K562 (cell line): ENCODE results near the gene MPPED2. TPM values are rescaled to one million over a fixed set of nuclear protein-coding genes. Genes with fewer than 3 reads are reported as not detected.
A peak's percentile ranks its signal among the peaks of the same experiment; 100 is the strongest.

Experiments used
- CBX2 ChIP-seq: fragments of 200-600 bp; sonication (generic); IDR thresholded peaks from one replicate; pipeline ENCODE4 v1.6.1; 2012; ENCODE audit warnings: mild to moderate bottlenecking, low read length, inconsistent platforms; ENCODE audit not compliant: insufficient read depth, poor library complexity, severe bottlenecking
- EP300 ChIP-seq: IDR thresholded peaks from 2 replicates; pipeline ENCODE4 v1.6.1; 2012; ENCODE audit warnings: low read length, improper control_type of control experiment
- FOXK1 ChIP-seq: sonication (generic); formaldehyde crosslinking; IDR thresholded peaks from 2 replicates; pipeline ENCODE4 v1.8.0; 2022; ENCODE audit warnings: missing genetic modification reagents, mild to moderate bottlenecking, borderline replicate concordance
- HMBOX1 ChIP-seq: sonication (generic); IDR thresholded peaks from 2 replicates; pipeline ENCODE4 v1.6.1; 2016
- KLF1 ChIP-seq: fragments of 450-650 bp; IDR thresholded peaks from 2 replicates; pipeline ENCODE4 v1.6.1; 2016; ENCODE audit warnings: missing genetic modification characterization, missing compliant biosample characterization
- MED1 ChIP-seq: sonication (generic); formaldehyde crosslinking; IDR thresholded peaks from 2 replicates; pipeline ENCODE4 v1.8.1; 2023; ENCODE audit warnings: missing genetic modification reagents, borderline replicate concordance
- MEF2D ChIP-seq: conservative IDR thresholded peaks from 2 replicates; pipeline ENCODE4 v1.6.1; 2016; ENCODE audit warnings: low read depth, missing genetic modification characterization, missing compliant biosample characterization
- PHB ChIP-seq: fragments of 250-450 bp; sonication (Bioruptor Pico); IDR thresholded peaks from 2 replicates; pipeline ENCODE4 v1.5.0; 2021
- POLR2AphosphoS5 ChIP-seq: IDR thresholded peaks from 2 replicates; pipeline ENCODE4 v1.6.1; 2011; ENCODE audit warnings: mild to moderate bottlenecking, low read depth, low read length, moderate library complexity; ENCODE audit not compliant: control insufficient read depth, insufficient read depth
- PRDM10 ChIP-seq: fragments of 450-650 bp; IDR thresholded peaks from 2 replicates; pipeline ENCODE4 v1.6.1; 2018; ENCODE audit not compliant: partially characterized antibody
- RBM34 ChIP-seq: fragments of 200-400 bp; formaldehyde crosslinking; IDR thresholded peaks from 2 replicates; pipeline ENCODE4 v1.6.1; 2018; ENCODE audit warnings: low read length, borderline replicate concordance; ENCODE audit not compliant: insufficient read depth
- SMARCA4 ChIP-seq: fragments of 450-650 bp; IDR thresholded peaks from 2 replicates; pipeline ENCODE4 v1.6.1; 2016
- SNRNP70 ChIP-seq: fragments of 200-400 bp; formaldehyde crosslinking; optimal IDR thresholded peaks from 2 replicates; pipeline ENCODE3; 2017; ENCODE audit warnings: low read depth, low read length
- SOX6 ChIP-seq: fragments of 450-650 bp; IDR thresholded peaks from 2 replicates; pipeline ENCODE4 v1.6.1; 2014; ENCODE audit warnings: mild to moderate bottlenecking
- STAT5B ChIP-seq: fragments of 250-450 bp; sonication (Bioruptor Pico); IDR thresholded peaks from 2 replicates; pipeline ENCODE4 v1.8.0; 2021; ENCODE audit warnings: mild to moderate bottlenecking, inconsistent platforms
- THRB ChIP-seq: fragments of 450-650 bp; formaldehyde crosslinking; conservative IDR thresholded peaks from 2 replicates; pipeline ENCODE4 v1.4.0; 2022; ENCODE audit warnings: mild to moderate bottlenecking, missing genetic modification characterization
- U2AF2 ChIP-seq: fragments of 200-400 bp; formaldehyde crosslinking; optimal IDR thresholded peaks from 2 replicates; pipeline ENCODE3; 2017; ENCODE audit warnings: low read depth, mild to moderate bottlenecking, low read length
- USF1 ChIP-seq: sonication (generic); formaldehyde crosslinking; IDR thresholded peaks from 2 replicates; pipeline ENCODE4 v1.9.0; 2022; ENCODE audit warnings: mild to moderate bottlenecking, missing genetic modification reagents
- ZNF23 ChIP-seq: fragments of 250-450 bp; sonication (Bioruptor Pico); IDR thresholded peaks from 2 replicates; pipeline ENCODE4 v1.4.0; 2020; ENCODE audit warnings: mild to moderate bottlenecking
- ZNF324 ChIP-seq: fragments of 250-450 bp; sonication (Bioruptor Pico); IDR thresholded peaks from 2 replicates; pipeline ENCODE4 v1.4.0; 2020; ENCODE audit warnings: mild to moderate bottlenecking
- ZNF354B ChIP-seq: fragments of 250-450 bp; sonication (Bioruptor Pico); IDR thresholded peaks from 2 replicates; pipeline ENCODE4 v1.4.0; 2020
- ZNF41 ChIP-seq: fragments of 250-450 bp; sonication (Bioruptor Pico); conservative IDR thresholded peaks from 2 replicates; pipeline ENCODE4 v1.4.0; 2020; ENCODE audit warnings: mild to moderate bottlenecking
- ZNF445 ChIP-seq: fragments of 250-450 bp; sonication (Bioruptor Pico); IDR thresholded peaks from 2 replicates; pipeline ENCODE4 v1.4.0; 2020; ENCODE audit warnings: low read depth, mild to moderate bottlenecking, moderate library complexity
- ZNF778 ChIP-seq: fragments of 450-650 bp; formaldehyde crosslinking; IDR thresholded peaks from 2 replicates; pipeline ENCODE4 v1.4.0; 2020; ENCODE audit warnings: mild to moderate bottlenecking, moderate library complexity
- polyA plus RNA-seq, 8 experiments: library from polyadenylated mRNA; depleted of rRNA in 4 of 8; stranded (reverse) in 5 of 8; unstranded in 3 of 8; fragments of >200 nt; fragmentation: Nextera tagmentation in 2 of 8; fragmentation: Illumina TruSeq in 1 of 8; extraction: Ambion mirVana in 2 of 8; extraction: Trizol in 1 of 8; gene quantifications; 2 replicates each; pipeline versions ENCODE4 v1.2.1 to v1.2.3, GENCODE V29; 2011 to 2014; ENCODE audit warnings: inconsistent platforms in 1 of 8, missing spikeins in 1 of 8
- total RNA-seq, 7 experiments: library from RNA; depleted of rRNA in 6 of 7; stranded (reverse); fragments of >200 nt in 6 of 7; fragmentation: Illumina TruSeq in 2 of 7; extraction: Trizol in 2 of 7; gene quantifications; 2 replicates each; pipeline versions ENCODE4 v1.2.1 to v1.2.3, GENCODE V29; 2011 to 2021; ENCODE audit warnings: low replicate concordance in 1 of 7

The MPPED2 gene
- total and polyA plus RNA-seq, 9 of the 15 experiments (the other 6 are each of a cell fraction or from before 2014, with no cell fraction given) = not detected

GRCh38 chr11:30364139-30364836 lies 221.9 kb downstream of the MPPED2 start (continued):
- TF ChIP-seq ZNF41 (CRISPR knock-in tag) (no peak), MED1 (CRISPR knock-in tag) (no peak), SNRNP70 (no peak), EP300 (peak; percentile 14; the same call in 1 of the 2 replicates), U2AF2 (no peak), MEF2D (tag) (peak; percentile 57; the same call in 1 of the 2 replicates), ZNF23 (CRISPR knock-in tag) (no peak), ZNF445 (CRISPR knock-in tag) (no peak), SMARCA4 (0 out of 2 replicates have a peak, but pooled peaks have one; percentile 31), USF1 (CRISPR knock-in tag) (no peak), POLR2AphosphoS5 (no peak), PRDM10 (no peak), CBX2 (no peak), STAT5B (CRISPR knock-in tag) (no peak), ZNF354B (CRISPR knock-in tag) (no peak), HMBOX1 (peak; percentile 66), ZNF324 (no peak), FOXK1 (CRISPR knock-in tag) (no peak), KLF1 (tag) (no peak), SOX6 (0 out of 2 replicates have a peak, but pooled peaks have one; percentile 32), RBM34 (no peak), ZNF778 (no peak), THRB (no peak), PHB (CRISPR knock-in tag) (no peak)
